ENCODE results near the gene CEMP1.
A peak's percentile ranks its signal among the peaks of the same experiment; 100 is the strongest.

The CEMP1 gene

DNA sequence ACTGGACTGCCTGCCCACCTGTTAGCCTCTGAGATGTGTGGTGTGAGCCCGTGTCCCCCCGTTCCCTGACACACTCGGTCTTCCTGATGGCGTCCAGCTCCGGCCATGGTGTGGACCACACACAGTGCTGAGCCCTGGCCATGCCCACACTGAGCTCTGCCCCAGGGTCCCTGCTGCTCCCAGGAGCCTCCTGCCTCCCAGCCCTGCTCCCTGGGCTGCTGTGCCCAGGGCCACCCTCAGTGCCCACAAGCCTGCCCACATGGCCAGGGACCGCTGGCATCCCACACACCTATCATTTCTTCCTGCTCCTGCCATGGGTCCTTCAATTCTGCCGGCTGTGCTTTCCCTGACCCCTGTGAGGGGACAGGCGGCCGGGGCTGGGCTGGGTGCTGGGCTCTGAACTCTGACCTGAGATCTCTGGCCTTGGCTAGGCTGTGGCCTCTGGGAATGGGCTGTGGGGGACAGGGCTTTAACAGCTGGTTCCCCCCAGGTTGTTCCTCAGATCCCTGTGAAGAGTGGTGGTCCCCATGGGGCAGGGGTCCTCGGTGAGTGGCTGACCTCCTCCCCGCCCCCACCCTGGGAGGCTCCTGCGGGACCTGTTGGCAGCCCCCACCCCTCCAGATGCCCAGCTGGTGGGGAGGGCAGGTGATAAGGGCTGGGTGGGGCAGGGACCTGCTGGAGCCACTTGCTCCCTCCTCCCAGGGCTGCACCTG, 4.0 kb downstream of the CEMP1 start:
- TF ChIP-seq CTCF (conservative IDR thresholded peaks at IDR 0.05), result no peak
- no peak overlapping the region for H3K27ac ChIP-seq

DNA sequence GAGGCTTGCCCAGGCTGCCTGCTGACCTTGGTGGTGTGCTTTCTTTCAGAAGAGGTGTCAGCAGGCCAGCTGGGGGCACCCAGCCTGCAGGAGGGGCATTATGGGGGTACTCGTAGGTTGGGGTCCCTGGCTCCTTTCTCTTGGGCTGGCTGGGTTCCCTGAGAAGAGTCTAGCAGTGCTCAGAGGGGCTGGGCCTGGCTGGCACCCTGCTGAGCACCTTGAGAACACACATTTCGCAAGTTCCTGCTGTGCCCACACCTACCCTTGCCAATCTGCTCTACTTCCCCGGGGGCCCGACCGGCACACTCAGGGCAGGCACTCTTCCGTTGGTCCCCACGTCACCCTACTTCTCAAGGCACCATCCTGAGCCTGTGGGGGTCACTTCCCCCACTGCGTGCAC, 5.1 kb downstream of the CEMP1 start:
- no peak overlapping the region for H3K27ac ChIP-seq
- no peak for TF ChIP-seq CTCF (conservative IDR thresholded peaks at IDR 0.05)

DNA sequence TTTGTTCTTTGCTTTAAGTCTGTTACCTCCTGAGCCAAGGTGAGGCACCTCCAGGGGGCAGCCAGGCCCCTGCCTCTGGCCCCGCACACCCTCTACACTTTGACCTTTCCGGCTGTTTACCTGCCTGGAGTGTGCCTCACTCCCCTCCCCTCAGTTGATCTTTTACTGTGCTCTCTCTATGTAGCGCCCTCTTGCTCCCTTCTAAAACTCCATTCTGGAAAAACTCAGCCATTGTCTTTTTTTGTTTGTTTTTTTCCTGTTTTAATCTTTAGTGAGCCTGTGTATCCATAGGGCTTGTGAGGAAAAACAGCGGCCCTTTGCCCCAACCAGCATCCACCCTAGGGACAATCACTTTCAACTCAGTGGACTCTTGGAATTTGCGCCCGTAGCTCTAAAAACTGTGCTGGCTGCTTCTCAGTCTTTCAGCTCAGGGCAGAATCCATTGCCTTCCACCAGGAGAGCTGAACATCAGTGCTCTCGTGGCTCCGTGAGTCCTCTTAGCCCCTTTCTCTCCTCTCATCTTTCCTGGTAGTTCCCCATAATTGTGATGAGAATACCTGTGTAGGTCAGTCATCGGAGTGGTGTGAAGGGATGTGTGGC, 6.8 kb downstream of the CEMP1 start:
- no peak for TF ChIP-seq CTCF (conservative IDR thresholded peaks at IDR 0.05)
- peak overlapping the region; percentile 19; the same call in 1 of the 2 replicates for H3K27ac ChIP-seq

- TF ChIP-seq CTCF (conservative IDR thresholded peaks at IDR 0.05), result no peak
- H3K27ac ChIP-seq, result no peak overlapping the region; the same call in 1 of the 2 replicates
These were observed 7.4 kb downstream of the CEMP1 start for GRCh38 chr16:2523801-2524231.

DNA sequence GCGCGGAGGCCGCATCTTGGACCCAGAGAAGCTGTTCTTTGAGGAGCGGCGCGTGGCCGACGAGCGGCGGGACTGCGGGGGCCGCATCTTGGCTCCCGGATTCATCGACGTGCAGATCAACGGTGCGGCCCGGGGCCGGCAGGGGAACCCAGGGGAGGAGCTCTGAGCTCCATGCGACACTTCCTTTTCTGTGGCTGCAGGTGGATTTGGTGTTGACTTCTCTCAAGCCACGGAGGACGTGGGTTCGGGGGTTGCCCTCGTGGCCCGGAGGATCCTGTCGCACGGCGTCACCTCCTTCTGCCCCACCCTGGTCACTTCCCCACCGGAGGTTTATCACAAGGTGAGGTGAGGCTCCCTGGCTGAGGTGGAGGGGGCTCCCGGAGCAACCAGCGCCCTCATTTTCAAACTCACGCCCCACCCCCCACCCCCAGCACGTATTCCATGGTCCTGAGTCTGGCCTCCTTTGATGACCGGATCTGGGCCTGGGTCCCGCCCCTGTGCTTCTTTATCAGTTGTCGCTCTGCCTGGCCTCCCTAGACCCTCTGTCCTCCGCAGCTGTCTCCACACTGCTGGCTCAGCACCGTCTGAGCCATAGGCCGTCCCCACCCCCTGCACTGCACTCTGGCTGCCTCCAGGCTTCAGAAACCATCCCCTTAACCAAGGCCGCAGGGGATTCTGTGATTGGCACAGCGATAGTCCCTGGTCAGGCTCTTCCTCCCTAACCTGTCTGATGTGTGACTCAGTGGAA, 10.2 kb downstream of the CEMP1 start:
- H3K27ac ChIP-seq, result peak overlapping the region; percentile 40
- TF ChIP-seq CTCF (conservative IDR thresholded peaks at IDR 0.05), result no peak

GRCh38 chr16:2520097-2520783, 11.0 kb downstream of the CEMP1 start, which contains the start of gene AMDHD2:
TSS of gene AMDHD2 (plus strand) at chr16:2520371. CDS start at chr16:2520459, 88 bp downstream.
- no peak for TF ChIP-seq CTCF (conservative IDR thresholded peaks at IDR 0.05)
- H3K27ac ChIP-seq, result peak within 1 kb of the TSS; percentile 40

- TF ChIP-seq CTCF (conservative IDR thresholded peaks at IDR 0.05), result no peak
- peak overlapping the region; percentile 40 for H3K27ac ChIP-seq
These were observed 11.5 kb downstream of the CEMP1 start for GRCh38 chr16:2519711-2520080.
